HepG2 (cell line): ENCODE results near the gene SIT1. TPM values are rescaled to one million over a fixed set of nuclear protein-coding genes. Genes with fewer than 3 reads are reported as not detected.

Experiments
- DRAP1 ChIP-seq: IDR thresholded peaks from 2 replicates; pipeline ENCODE4 v1.6.1; 2016; ENCODE audit warnings: missing genetic modification reagents, missing compliant biosample characterization
- FOXK1 ChIP-seq: sonication (generic); formaldehyde crosslinking; IDR thresholded peaks from 2 replicates; pipeline ENCODE4 v1.4.0; 2020; ENCODE audit warnings: low read depth, missing genetic modification reagents, borderline replicate concordance
- HNF1B ChIP-seq: sonication (generic); formaldehyde crosslinking; IDR thresholded peaks from 2 replicates; pipeline ENCODE4 v1.5.1; 2020; ENCODE audit warnings: mild to moderate bottlenecking, moderate library complexity, missing genetic modification reagents
- JARID2 ChIP-seq: sonication (generic); formaldehyde crosslinking; IDR thresholded peaks from 2 replicates; pipeline ENCODE4 v1.8.1; 2023; ENCODE audit warnings: missing genetic modification reagents, inconsistent platforms; ENCODE audit not compliant: insufficient replicate concordance
- KLF11 ChIP-seq: IDR thresholded peaks from 2 replicates; pipeline ENCODE4 v1.6.1; 2016; ENCODE audit warnings: missing compliant biosample characterization
- KLF16 ChIP-seq, 2 experiments: sonication (generic) in 1 of 2; formaldehyde crosslinking in 1 of 2; IDR thresholded peaks; 2 replicates each; pipeline versions ENCODE4 v1.6.1 to v1.8.0; 2016 to 2023; ENCODE audit warnings: missing genetic modification reagents in 2 of 2, missing compliant biosample characterization in 1 of 2
- MTA1 ChIP-seq: sonication (generic); formaldehyde crosslinking; IDR thresholded peaks from 2 replicates; pipeline ENCODE4 v1.4.0; 2020; ENCODE audit warnings: missing genetic modification reagents, mild to moderate bottlenecking, borderline replicate concordance
- MYC ChIP-seq: sonication (generic); formaldehyde crosslinking; IDR thresholded peaks from 2 replicates; pipeline ENCODE4 v1.9.0; 2021; ENCODE audit warnings: missing genetic modification reagents, borderline replicate concordance
- NFE2L2 ChIP-seq: fragments of 150-350 bp; IDR thresholded peaks from 2 replicates; pipeline ENCODE4 v1.6.1; 2014; ENCODE audit warnings: low read length
- PATZ1 ChIP-seq: sonication (generic); formaldehyde crosslinking; IDR thresholded peaks from 2 replicates; pipeline ENCODE4 v1.4.0; 2020; ENCODE audit warnings: missing genetic modification reagents
- PRDM4 ChIP-seq: sonication (generic); formaldehyde crosslinking; IDR thresholded peaks from 2 replicates; pipeline ENCODE4 v1.9.0; 2021; ENCODE audit warnings: missing genetic modification reagents, borderline replicate concordance
- RAD21 ChIP-seq: fragments of 450-650 bp; formaldehyde crosslinking; IDR thresholded peaks from 2 replicates; pipeline ENCODE4 v1.5.0; 2020; ENCODE audit warnings: mild to moderate bottlenecking
- RARA ChIP-seq: IDR thresholded peaks from 2 replicates; pipeline ENCODE4 v1.6.1; 2016; ENCODE audit warnings: missing genetic modification reagents, missing compliant biosample characterization
- RCOR2 ChIP-seq: IDR thresholded peaks from 2 replicates; pipeline ENCODE4 v1.6.1; 2016; ENCODE audit warnings: missing biosample characterization, missing genetic modification reagents
- SSRP1 ChIP-seq: IDR thresholded peaks from 2 replicates; pipeline ENCODE4 v1.6.1; 2016; ENCODE audit warnings: control low read depth
- ZFX ChIP-seq: sonication (generic); formaldehyde crosslinking; IDR thresholded peaks from 2 replicates; pipeline ENCODE4 v1.4.0; 2020; ENCODE audit warnings: mild to moderate bottlenecking, low read depth, missing genetic modification reagents, moderate library complexity
- ZNF251 ChIP-seq: sonication (generic); formaldehyde crosslinking; IDR thresholded peaks from 2 replicates; pipeline ENCODE4 v1.9.0; 2021; ENCODE audit warnings: mild to moderate bottlenecking, missing genetic modification reagents
- ZNF333 ChIP-seq: sonication (generic); formaldehyde crosslinking; IDR thresholded peaks from 2 replicates; pipeline ENCODE4 v1.4.0; 2020; ENCODE audit warnings: mild to moderate bottlenecking, missing genetic modification reagents, borderline replicate concordance
- ZNF350 ChIP-seq: sonication (generic); formaldehyde crosslinking; IDR thresholded peaks from 2 replicates; pipeline ENCODE4 v1.4.0; 2020; ENCODE audit warnings: mild to moderate bottlenecking, low read depth, missing genetic modification reagents, borderline replicate concordance
- ZNF451 ChIP-seq: sonication (generic); formaldehyde crosslinking; IDR thresholded peaks from 2 replicates; pipeline ENCODE4 v1.5.0; 2020; ENCODE audit warnings: mild to moderate bottlenecking, missing genetic modification reagents
- ZNF572 ChIP-seq: sonication (generic); formaldehyde crosslinking; IDR thresholded peaks from 2 replicates; pipeline ENCODE4 v1.5.1; 2020; ENCODE audit warnings: mild to moderate bottlenecking, missing genetic modification reagents
- ZNF577 ChIP-seq: sonication (generic); formaldehyde crosslinking; IDR thresholded peaks from 2 replicates; pipeline ENCODE4 v1.4.0; 2020; ENCODE audit warnings: mild to moderate bottlenecking, low read depth, missing genetic modification reagents, borderline replicate concordance
- polyA plus RNA-seq, 8 experiments: library from polyadenylated mRNA; depleted of rRNA in 3 of 8; stranded (reverse) in 7 of 8; unstranded in 1 of 8; fragments of >200 nt; fragmentation: Illumina TruSeq in 4 of 8; extraction: Trizol in 4 of 8; gene quantifications; 2 replicates each; pipeline versions ENCODE4 v1.2.1 to v1.2.3, GENCODE V29; 2011 to 2016; ENCODE audit warnings: low read depth in 4 of 8, missing spikeins in 1 of 8, mixed read lengths in 1 of 8; ENCODE audit not compliant: insufficient read depth in 1 of 8
- total RNA-seq, 5 experiments: library from RNA; depleted of rRNA; stranded (reverse); fragments of >200 nt; fragmentation: Illumina TruSeq; extraction: Trizol; gene quantifications; 2 replicates each; pipeline ENCODE4 v1.2.3, GENCODE V29; 2016; ENCODE audit warnings: low read depth in 1 of 5

Gene SIT1
- total and polyA plus RNA-seq, 2 of the 13 experiments (the other 11 are each of a cell fraction or from before 2014, with no cell fraction given): 0.09 to 6.7 TPM

- TF ChIP-seq PRDM4 (CRISPR knock-in tag) (no peak), MTA1 (peak; percentile 72; the same call in 1 of the 2 replicates), KLF11 (no peak), JARID2 (CRISPR knock-in tag) (no peak), RAD21 (CRISPR knock-in tag) (peak; percentile 86), DRAP1 (CRISPR knock-in tag) (peak; percentile 24; the same call in 1 of the 2 replicates), ZNF451 (CRISPR knock-in tag) (peak; percentile 62; the same call in 1 of the 2 replicates), ZNF251 (CRISPR knock-in tag) (no peak), ZFX (peak; percentile 73; the same call in 1 of the 2 replicates), KLF16 (CRISPR knock-in tag; IDR thresholded peaks at IDR 0.05) (0 out of 4 replicates have a peak, but pooled peaks of 1 of the 2 experiments have one; percentile 27), FOXK1 (CRISPR knock-in tag) (no peak), ZNF350 (CRISPR knock-in tag) (0 out of 2 replicates have a peak, but pooled peaks have one; percentile 32), MYC (CRISPR knock-in tag) (peak; percentile 56), SSRP1 (no peak), ZNF572 (CRISPR knock-in tag) (no peak), HNF1B (CRISPR knock-in tag) (no peak), RCOR2 (CRISPR knock-in tag) (no peak), RARA (CRISPR knock-in tag) (peak; percentile 31; the same call in 1 of the 2 replicates), PATZ1 (CRISPR knock-in tag) (peak; percentile 55; the same call in 1 of the 2 replicates), NFE2L2 (no peak), ZNF333 (CRISPR knock-in tag) (peak; percentile 71; the same call in 1 of the 2 replicates), ZNF577 (CRISPR knock-in tag) (no peak)
Observed at GRCh38 chr9:35658137-35658967, 7.6 kb upstream of the SIT1 start, which contains the start of gene CCDC107 (continued).
